Measurements from ENCODE around the gene FPR2.

FPR2 gene

DNA sequence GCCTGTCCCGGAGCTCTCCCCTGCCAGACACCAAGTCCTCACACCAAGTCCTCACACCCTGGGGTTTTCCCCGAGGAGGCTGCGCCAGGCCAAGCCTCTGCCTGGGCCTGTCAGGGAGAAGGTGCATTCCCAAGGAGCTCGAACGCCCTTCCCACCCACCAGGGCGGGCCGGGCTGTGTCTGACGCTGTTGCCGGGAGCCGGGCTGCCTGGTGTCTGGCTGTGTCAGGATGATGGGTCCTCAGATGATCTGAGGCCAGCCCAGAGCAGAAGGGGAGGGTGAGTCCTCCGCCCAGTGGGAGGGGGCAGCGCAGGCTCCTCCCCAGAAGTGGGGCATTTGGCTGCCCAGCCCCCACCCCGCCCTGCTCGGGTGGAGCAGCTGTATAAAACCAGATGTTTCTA lies 34.9 kb upstream of the FPR2 start (continued):
- TF ChIP-seq, protein P1, sequence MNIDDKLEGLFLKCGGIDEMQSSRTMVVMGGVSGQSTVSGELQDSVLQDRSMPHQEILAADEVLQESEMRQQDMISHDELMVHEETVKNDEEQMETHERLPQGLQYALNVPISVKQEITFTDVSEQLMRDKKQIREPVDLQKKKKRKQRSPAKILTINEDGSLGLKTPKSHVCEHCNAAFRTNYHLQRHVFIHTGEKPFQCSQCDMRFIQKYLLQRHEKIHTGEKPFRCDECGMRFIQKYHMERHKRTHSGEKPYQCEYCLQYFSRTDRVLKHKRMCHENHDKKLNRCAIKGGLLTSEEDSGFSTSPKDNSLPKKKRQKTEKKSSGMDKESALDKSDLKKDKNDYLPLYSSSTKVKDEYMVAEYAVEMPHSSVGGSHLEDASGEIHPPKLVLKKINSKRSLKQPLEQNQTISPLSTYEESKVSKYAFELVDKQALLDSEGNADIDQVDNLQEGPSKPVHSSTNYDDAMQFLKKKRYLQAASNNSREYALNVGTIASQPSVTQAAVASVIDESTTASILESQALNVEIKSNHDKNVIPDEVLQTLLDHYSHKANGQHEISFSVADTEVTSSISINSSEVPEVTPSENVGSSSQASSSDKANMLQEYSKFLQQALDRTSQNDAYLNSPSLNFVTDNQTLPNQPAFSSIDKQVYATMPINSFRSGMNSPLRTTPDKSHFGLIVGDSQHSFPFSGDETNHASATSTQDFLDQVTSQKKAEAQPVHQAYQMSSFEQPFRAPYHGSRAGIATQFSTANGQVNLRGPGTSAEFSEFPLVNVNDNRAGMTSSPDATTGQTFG (tag by site-specific recombination; IDR thresholded peaks at IDR 0.05; ENCODE audit: borderline replicate concordance): no peak
- TF ChIP-seq ZNF510 (tag by site-specific recombination; IDR thresholded peaks at IDR 0.05; ENCODE audit: insufficient replicate concordance): no peak
- no peak for TF ChIP-seq ZNF354C (tag by site-specific recombination; IDR thresholded peaks at IDR 0.05; ENCODE audit: borderline replicate concordance, low read depth)

DNA sequence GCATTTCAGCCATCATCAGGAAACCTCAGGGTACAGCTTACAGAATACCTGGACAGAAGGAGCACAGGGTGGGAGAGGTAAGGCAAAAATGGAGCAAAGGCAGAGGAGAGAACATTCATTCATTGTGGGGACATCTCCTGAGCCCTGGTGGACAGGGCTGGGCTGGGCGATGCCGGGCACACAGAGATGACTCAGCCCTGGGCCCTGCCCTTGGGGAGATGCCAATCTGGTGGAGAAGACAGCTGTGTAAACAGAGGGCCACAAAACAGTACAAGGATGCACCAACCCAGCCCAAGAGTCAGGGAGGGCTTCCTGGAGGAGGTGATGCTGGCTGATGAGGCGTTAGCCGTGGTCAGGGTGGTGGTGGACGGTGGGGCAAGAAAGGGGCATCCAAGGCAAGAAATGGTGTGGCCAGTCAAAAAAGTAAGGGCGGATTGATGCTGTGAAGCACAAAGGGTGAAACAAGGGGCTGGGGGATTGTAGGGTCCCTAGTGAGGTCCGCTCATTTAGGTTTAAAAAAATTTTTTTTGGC lies 33.6 kb upstream of the FPR2 start:
- CTCF ChIA-PET: no interaction called here
- H3K4me3 ChIP-seq (ENCODE audit: low read depth, low read length): no peak overlapping the region
- POLR2A ChIA-PET: no interaction called here
- H3K36me3 ChIP-seq (ENCODE audit: control insufficient read depth in 2 of 2, insufficient read depth in 1 of 2, low read length in 2 of 2): no peaks in the 10 kb centered on the region
- TF ChIP-seq KLF8 (tag by site-specific recombination; IDR thresholded peaks at IDR 0.05): no peak
- TF ChIP-seq, protein P2, sequence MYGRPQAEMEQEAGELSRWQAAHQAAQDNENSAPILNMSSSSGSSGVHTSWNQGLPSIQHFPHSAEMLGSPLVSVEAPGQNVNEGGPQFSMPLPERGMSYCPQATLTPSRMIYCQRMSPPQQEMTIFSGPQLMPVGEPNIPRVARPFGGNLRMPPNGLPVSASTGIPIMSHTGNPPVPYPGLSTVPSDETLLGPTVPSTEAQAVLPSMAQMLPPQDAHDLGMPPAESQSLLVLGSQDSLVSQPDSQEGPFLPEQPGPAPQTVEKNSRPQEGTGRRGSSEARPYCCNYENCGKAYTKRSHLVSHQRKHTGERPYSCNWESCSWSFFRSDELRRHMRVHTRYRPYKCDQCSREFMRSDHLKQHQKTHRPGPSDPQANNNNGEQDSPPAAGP (tag by site-specific recombination; IDR thresholded peaks at IDR 0.05): 0 out of 2 replicates have a peak, but pooled peaks have one; percentile 36
- H3K27ac ChIP-seq (ENCODE audit: extremely low read depth, low read depth, low read length): no peak overlapping the region
- H3K9me3 ChIP-seq (ENCODE audit: control insufficient read depth, insufficient read depth, low read depth, low read length): no peaks in the 10 kb centered on the region
- no peaks in the 10 kb centered on the region for H3K4me1 ChIP-seq (ENCODE audit: control insufficient read depth, insufficient read depth, low read length)

DNA sequence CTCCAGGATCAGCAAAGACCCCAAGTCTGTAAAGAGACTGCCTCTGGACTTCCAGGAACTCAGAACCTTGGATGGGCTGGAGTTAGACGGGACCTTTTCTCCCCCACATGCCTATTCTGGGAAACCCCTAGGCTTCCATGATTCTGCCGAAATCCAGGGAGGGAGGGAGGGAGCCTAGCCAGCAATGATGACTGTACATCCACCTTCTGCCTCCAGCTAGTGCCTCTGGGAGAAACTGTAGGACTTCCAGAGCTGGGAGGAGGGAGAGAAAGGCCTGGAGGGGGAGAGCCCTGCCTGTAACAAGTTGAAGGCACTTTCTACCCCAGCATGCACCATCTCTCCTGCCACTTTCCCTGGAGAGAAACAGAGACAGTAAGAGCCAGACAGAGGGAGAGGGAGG lies 31.2 kb upstream of the FPR2 start:
- Histone ChIP-seq H3K9me3 (ENCODE audit: control insufficient read depth, insufficient read depth, low read depth, low read length) (no peaks in the 10 kb centered on the region), H3K4me3 (ENCODE audit: low read depth, low read length) (no peak overlapping the region), H3K4me1 (ENCODE audit: control insufficient read depth, insufficient read depth, low read length) (no peaks in the 10 kb centered on the region), H3K36me3 (ENCODE audit: control insufficient read depth in 2 of 2, insufficient read depth in 1 of 2, low read length in 2 of 2) (no peaks in the 10 kb centered on the region), H3K27ac (ENCODE audit: extremely low read depth, low read depth, low read length) (no peak overlapping the region)
- ChIA-PET POLR2A (no interaction called here), CTCF (interaction anchor here (0.7 kb wide), 2 partner anchors 54 to 480 kb away, joined by 3 to 4 read pairs; no protein-coding TSS in a partner anchor)
- no peak for TF ChIP-seq ZNF132 (tag by site-specific recombination; IDR thresholded peaks at IDR 0.05; ENCODE audit: borderline replicate concordance)
- no peak for TF ChIP-seq ZSCAN18 (tag by site-specific recombination; IDR thresholded peaks at IDR 0.05)
- no peak for TF ChIP-seq ZNF266 (tag by site-specific recombination; IDR thresholded peaks at IDR 0.05; ENCODE audit: low read depth)
- TF ChIP-seq SP7 (tag by site-specific recombination; IDR thresholded peaks at IDR 0.05): no peak
- TF ChIP-seq YY1 (tag by site-specific recombination; IDR thresholded peaks at IDR 0.05): no peak
- no peak for TF ChIP-seq SP2 (tag by site-specific recombination; IDR thresholded peaks at IDR 0.05)
- TF ChIP-seq ZNF514 (tag by site-specific recombination; IDR thresholded peaks at IDR 0.05): no peak
- no peak for TF ChIP-seq ZNF704 (tag by site-specific recombination; IDR thresholded peaks at IDR 0.05)
- no peak for TF ChIP-seq ZNF610 (tag by site-specific recombination; IDR thresholded peaks at IDR 0.05; ENCODE audit: borderline replicate concordance)
- TF ChIP-seq OVOL3 (tag by site-specific recombination; IDR thresholded peaks at IDR 0.05): no peak
- TF ChIP-seq ZNF416 (tag by site-specific recombination; IDR thresholded peaks at IDR 0.05): no peak
- no peak for TF ChIP-seq ZBTB48 (tag by site-specific recombination; IDR thresholded peaks at IDR 0.05)
- TF ChIP-seq ZBTB21 (tag by site-specific recombination; IDR thresholded peaks at IDR 0.05): no peak
- no peak for TF ChIP-seq GLIS2 (tag by site-specific recombination; IDR thresholded peaks at IDR 0.05)
- TF ChIP-seq ZEB2 (tag by site-specific recombination; IDR thresholded peaks at IDR 0.05): no peak
- no peak for TF ChIP-seq ZIC2 (tag by site-specific recombination; IDR thresholded peaks at IDR 0.05)
- TF ChIP-seq ZNF223 (tag by site-specific recombination; IDR thresholded peaks at IDR 0.05): no peak
- TF ChIP-seq REST (tag by site-specific recombination; IDR thresholded peaks at IDR 0.05): no peak
- no peak for TF ChIP-seq SP3 (tag by site-specific recombination; IDR thresholded peaks at IDR 0.05)

Measured in HEK293 (cell line).